ENCODE data around the gene TRIM17. TPM values are rescaled to one million over a fixed set of nuclear protein-coding genes. Genes with fewer than 3 reads are reported as not detected.

The TRIM17 gene
- polyA plus RNA-seq, 1 experiment, result 0.16 TPM

GRCh38 chr1:228398741-228399461 is 17.8 kb downstream of the TRIM17 start:
- no peak overlapping the region for H3K4me3 ChIP-seq (ENCODE audit: low read depth, low read length)
- H3K27ac ChIP-seq (ENCODE audit: low read depth, low read length), result no peak overlapping the region
- H3K9me3 ChIP-seq (ENCODE audit: control insufficient read depth, insufficient read depth, low read length), result no peaks in the 10 kb centered on the region; the same call in 1 of the 2 replicates
- no peaks in the 10 kb centered on the region for H3K27me3 ChIP-seq (ENCODE audit: control insufficient read depth, insufficient read depth, low read length)
- ChIA-PET POLR2A (no interaction called here), CTCF (no interaction called here)
- DNase-seq (ENCODE audit: low read depth, low spot score), result no peak
- TF ChIP-seq, protein P1, sequence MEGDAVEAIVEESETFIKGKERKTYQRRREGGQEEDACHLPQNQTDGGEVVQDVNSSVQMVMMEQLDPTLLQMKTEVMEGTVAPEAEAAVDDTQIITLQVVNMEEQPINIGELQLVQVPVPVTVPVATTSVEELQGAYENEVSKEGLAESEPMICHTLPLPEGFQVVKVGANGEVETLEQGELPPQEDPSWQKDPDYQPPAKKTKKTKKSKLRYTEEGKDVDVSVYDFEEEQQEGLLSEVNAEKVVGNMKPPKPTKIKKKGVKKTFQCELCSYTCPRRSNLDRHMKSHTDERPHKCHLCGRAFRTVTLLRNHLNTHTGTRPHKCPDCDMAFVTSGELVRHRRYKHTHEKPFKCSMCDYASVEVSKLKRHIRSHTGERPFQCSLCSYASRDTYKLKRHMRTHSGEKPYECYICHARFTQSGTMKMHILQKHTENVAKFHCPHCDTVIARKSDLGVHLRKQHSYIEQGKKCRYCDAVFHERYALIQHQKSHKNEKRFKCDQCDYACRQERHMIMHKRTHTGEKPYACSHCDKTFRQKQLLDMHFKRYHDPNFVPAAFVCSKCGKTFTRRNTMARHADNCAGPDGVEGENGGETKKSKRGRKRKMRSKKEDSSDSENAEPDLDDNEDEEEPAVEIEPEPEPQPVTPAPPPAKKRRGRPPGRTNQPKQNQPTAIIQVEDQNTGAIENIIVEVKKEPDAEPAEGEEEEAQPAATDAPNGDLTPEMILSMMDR (IDR thresholded peaks at IDR 0.05; ENCODE audit: low read depth, low read length), result no peak

DNA sequence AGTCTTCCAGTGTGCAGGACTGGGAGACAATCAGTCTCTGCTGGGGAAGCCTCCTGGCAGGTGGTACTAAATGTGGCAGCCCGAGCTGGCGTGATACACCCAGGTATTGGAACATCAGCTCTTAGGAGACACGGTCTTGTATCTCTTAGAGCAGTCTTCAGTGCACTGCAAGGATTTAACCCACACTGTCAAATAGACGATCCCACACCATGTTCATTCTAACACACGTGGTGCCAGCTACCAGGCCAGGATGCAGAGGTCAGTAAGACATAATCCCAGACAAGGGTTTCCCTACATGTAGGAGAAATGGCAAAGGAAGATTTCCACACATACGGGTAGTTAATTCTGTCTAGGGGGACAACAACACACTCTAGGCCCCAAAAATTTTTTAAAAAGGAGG is 18.7 kb downstream of the TRIM17 start:
- no peak overlapping the region for H3K4me3 ChIP-seq (ENCODE audit: low read depth, low read length)
- POLR2A ChIA-PET, result no interaction called here
- no peaks in the 10 kb centered on the region; the same call in 1 of the 2 replicates for H3K9me3 ChIP-seq (ENCODE audit: control insufficient read depth, insufficient read depth, low read length)
- H3K27me3 ChIP-seq (ENCODE audit: control insufficient read depth, insufficient read depth, low read length), result no peaks in the 10 kb centered on the region
- TF ChIP-seq, protein P1 (IDR thresholded peaks at IDR 0.05; ENCODE audit: low read depth, low read length), result no peak
- no peak for DNase-seq (ENCODE audit: low read depth, low spot score)
- CTCF ChIA-PET, result no interaction called here
- H3K27ac ChIP-seq (ENCODE audit: low read depth, low read length), result no peak overlapping the region

DNA sequence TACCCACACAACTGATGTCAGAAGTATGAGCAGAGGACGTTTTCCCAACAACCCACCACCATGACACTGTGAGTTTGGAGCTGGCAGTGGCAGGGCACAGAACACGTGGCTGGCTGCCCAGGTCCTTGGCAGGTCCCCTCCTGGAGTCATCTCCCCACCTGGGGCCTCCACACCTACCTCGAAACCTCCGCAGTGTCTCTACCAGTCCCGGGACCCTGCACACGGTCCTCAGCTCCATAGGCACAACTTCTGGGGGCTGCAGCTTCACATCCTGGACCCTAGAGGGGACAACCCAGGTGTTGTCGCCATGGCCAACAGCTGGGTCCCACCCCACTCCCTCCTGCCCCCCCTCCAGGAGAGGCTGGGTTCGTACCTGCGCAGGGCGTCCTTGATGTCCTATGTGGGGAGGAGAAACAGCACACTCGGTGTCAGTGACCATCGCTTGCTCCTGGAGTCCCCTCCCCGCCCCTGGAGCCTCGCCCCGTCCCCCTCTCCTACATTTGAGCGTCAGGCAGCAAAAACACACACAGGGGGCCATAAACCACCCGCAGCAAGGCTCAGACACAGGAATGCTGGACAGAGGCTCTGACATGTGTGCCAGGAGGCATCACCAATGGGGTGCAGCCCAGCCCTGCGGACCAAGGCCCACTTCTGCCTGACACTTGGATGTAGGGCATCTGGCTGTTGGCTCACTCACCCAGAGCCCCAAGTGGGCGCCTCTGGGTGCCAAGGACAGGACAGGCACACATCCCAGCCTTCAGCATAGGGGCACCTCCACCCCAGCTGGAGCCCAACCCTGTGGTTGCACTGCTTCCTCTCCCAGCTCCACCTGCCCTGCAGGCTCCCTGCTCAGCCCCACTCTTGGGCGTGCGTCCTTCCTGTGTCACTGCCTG is 19.6 kb downstream of the TRIM17 start:
- TF ChIP-seq, protein P1 (IDR thresholded peaks at IDR 0.05; ENCODE audit: low read depth, low read length), result no peak
- ChIA-PET CTCF (interaction anchor here (1.6 kb wide), 1 partner anchor 8 kb away, joined by 3 read pairs; no protein-coding TSS in a partner anchor), POLR2A (no interaction called here)
- no peak for DNase-seq (ENCODE audit: low read depth, low spot score)
- Histone ChIP-seq H3K27ac (ENCODE audit: low read depth, low read length) (no peak overlapping the region), H3K9me3 (ENCODE audit: control insufficient read depth, insufficient read depth, low read length) (no peaks in the 10 kb centered on the region; the same call in 1 of the 2 replicates), H3K4me3 (ENCODE audit: low read depth, low read length) (no peak overlapping the region), H3K27me3 (ENCODE audit: control insufficient read depth, insufficient read depth, low read length) (no peaks in the 10 kb centered on the region)

DNA sequence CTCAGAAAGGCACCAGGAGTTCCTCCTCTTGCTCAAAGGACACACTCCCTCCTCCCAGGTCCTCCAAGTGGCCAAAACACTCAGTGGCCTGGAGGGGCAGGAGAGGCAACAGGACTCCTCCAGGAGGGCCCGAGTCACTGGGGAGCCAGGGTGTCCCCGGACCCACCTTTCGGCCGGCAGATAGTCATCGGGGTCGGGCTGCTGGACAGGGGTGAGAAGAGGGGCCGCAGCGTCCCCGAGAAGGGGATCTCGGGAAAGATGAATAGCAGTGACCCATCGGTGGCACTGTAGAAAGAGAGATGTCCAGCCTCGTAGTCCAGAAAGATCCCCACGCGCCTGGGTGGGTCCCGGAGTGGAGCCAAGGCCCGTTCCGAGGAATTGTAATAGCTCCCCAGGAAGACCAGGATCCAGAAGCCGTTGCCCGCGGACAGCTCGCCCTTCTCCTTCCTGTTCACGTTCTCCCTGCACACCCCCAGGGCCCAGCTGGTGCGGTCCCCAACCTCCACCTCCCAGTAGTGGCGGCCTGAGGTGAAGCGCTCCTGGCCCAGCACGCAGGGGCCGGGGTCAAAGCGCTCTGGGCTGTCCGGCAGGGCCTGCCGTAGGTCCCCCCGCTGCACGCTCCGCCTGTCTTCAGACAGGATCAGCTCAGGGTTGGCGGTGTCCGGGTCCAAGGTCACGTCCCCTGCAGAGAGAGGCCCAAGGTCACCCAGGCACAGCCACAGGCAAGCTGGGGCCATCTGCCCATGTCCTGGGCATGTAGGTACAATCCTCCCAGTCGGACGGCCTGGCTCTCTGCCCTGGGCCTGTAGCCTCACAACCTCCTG is 21.9 kb downstream of the TRIM17 start:
- POLR2A ChIA-PET, result interaction anchor here (0.6 kb wide), 1 partner anchor 12 kb away, joined by 14 read pairs; the partner anchor contains the start of gene TRIM11
- DNase-seq (ENCODE audit: low read depth, low spot score), result no peak

More for the DNA sequence above, 21.9 kb downstream of the TRIM17 start:
- Histone ChIP-seq H3K9me3 (ENCODE audit: control insufficient read depth, insufficient read depth, low read length) (no peaks in the 10 kb centered on the region; the same call in 1 of the 2 replicates), H3K27me3 (ENCODE audit: control insufficient read depth, insufficient read depth, low read length) (no peaks in the 10 kb centered on the region), H3K4me3 (ENCODE audit: low read depth, low read length) (no peak overlapping the region), H3K27ac (ENCODE audit: low read depth, low read length) (no peak overlapping the region)
- CTCF ChIA-PET, result interaction anchor here (0.6 to 1.7 kb wide), 5 partner anchors 9 to 395 kb away, joined by 3 read pairs; partner anchors contain the start of gene IBA57
- TF ChIP-seq, protein P1 (IDR thresholded peaks at IDR 0.05; ENCODE audit: low read depth, low read length), result no peak
